GM18519 (cell line): ENCODE measurements around the gene TCF4.

Experiments
- ATAC-seq: cut with Tn5 transposase; IDR thresholded peaks from one replicate; pipeline ENCODE4 v1.9.1; 2021; ENCODE audit warnings: mild to moderate bottlenecking, moderate library complexity; ENCODE audit not compliant: unreplicated experiment, low FRiP score

The TCF4 gene

DNA sequence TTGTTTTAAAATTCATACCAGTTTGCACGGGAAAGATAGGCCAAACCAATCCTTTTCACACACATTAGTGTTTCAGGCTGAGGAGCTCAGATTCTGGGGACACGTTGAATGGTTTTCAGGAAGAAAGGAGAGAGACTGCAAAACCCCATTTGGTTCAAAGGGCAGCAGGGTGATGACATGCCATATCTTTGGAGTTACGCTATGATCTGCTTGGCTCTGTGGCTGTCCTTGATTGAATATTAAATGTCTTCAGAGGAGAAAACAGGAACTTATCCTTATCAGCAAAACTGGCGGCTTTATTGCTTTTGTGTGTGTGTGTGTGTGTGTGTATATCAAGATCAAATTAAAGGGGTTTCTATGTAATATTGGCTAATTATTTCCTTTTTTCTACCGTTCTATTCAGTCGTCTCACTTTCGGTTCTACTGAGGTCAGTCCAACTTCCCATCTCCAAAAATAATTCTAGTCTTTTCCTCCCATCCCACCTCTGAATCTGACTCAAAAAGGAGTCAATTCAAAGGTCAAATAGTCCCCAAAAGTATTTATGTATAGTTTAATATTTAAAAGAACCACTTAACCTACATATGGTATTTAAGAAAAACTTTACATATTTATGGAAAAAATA lies 335.8 kb downstream of the TCF4 start:
- no peak for ATAC-seq

DNA sequence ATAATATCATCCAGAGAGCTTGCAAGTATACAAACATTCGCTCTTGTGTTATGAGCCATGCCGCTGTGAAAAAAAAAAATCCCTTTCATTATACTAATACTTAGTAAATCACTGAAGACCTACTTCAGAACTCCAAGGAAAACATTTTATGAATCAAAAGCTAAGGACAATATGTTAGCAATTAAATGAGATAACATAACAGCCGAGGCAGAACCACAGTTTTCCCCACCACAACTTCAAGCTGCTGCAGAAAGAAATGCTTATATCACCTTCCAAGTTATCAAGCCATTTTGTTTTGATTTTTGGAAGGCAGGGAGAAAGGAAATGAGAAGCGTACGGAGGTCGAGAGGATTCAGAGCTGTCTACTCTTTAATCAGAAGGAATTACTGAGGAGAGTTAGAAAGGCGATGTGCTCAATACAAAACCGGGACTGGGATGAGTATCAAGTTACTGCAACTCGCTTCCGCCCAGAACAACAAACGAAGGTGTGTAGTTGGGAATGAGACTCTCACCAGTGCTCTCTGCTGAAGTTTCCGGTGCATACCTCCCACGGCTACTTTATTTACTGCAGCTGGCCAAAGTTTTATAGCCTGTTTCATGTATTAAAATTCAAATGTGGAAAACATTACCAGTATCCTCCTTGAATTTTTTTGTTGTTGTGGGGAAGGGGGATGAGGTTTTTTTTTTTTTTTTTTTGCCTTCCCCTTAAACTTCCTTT lies 336.6 kb downstream of the TCF4 start:
- ATAC-seq, result no peak

DNA sequence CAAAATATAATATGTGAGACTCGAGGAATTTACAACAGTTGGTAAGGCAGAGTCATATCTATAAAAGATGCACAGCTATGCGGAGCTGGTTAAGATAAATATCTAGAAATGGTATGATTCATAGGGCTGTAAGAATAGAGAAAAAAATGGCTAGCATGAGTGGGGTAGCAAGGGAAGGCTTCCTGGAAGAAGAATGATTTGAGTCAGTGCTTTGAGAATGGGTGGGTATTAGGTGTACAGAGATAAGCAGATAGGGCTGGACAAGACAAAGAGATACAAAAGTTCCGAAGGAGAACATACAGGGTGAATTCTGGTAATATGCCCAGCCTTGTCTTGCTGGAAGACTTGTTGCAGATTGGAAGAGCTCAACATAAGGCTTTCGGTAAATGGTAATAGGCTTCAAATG lies 337.2 kb downstream of the TCF4 start:
- ATAC-seq, result peak; percentile 24

DNA sequence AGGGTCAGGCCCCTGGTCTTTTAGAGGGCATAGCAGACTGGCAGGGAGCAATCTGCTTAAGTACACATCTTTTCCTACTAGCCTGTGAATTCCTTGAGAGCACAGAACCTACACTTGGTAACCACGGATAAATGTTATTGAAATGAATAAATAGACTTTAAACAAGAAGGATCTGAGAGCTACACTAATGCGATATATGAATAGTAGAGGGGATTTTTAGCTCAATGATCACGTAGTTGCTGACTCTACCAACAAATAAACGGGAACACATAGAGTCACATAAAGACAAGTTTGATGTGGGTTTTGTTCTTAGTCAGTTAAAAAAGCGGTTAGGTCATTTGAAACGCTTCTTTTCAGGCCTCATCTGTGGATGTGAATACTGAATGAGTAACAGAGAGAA lies 338.4 kb downstream of the TCF4 start:
- peak; percentile 50 for ATAC-seq

DNA sequence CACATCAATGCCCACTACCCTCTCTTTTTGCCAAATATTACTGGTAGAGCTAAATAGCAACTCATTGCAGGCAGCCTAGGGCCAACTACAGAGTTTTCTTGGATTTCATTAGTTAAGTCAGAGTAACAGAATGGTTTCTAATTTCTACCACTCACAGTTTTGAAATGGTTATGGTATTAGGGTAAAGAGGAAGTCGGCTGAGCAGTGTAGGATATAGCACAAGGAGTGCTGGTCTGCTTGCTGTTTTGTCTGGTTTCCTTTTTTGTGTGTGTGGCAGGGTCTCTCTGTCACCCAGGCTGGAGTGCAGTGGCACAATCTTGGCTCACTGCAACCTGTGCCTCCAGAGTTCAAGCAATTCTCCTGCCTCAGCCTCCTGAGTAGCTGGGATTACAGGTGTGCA lies 339.5 kb downstream of the TCF4 start:
- ATAC-seq, result peak; percentile 19

DNA sequence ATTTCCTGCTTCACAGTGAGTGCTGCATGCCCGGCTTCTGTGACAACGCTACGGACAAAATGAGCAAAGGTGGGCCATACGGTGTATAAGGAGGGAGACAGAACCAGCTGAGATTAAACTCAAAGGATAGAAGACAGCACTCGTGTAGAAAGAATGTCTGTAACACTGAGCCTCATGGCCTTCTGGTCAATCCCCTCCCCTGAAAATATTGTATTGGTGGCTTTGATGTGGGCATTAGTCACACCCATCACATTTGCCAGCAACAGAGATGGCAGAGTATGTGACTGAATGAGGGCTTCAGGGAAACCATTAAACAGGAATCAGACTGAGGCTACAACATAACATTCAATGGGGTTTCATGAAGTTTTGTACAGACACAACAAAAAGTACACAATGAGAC lies 341.0 kb downstream of the TCF4 start:
- ATAC-seq, result no peak

DNA sequence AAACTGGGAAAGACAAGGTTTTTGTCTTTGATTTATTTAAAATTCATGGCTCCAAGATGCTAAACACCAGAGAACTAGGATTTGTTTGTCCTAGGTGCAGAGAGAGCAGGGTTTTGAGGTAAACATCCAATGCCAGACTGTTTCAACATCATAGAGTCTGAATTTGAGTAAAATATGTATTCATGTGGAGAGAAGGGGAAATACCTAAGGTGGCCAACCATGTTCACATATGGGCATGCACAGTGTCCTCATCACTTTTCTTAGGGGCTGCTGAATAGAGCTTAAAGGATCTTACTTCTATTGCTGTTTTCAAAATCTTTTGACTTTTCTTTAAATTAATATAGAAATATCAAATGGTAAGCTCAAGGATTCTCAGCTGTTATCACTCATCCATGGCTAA lies 341.7 kb downstream of the TCF4 start:
- peak; percentile 28 for ATAC-seq

DNA sequence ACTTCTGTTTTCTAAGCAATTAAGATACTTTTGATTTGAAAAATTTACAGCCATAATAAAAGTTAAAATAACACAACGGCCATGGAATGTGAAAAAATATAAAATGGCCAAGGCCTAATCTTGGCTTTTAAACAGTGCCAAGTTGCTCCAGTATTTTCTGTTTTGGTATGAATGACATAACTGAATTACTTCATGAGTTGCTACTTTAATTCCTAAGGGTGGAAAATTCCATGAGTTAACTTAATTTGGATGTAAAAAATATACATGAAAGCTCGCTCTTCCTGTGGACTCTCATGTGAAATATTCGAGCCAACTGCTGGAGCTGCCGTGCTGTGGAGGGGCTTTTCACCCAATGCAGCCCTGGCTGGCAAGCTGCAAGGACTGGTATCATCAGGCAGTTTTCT lies 342.8 kb downstream of the TCF4 start:
- no peak for ATAC-seq

DNA sequence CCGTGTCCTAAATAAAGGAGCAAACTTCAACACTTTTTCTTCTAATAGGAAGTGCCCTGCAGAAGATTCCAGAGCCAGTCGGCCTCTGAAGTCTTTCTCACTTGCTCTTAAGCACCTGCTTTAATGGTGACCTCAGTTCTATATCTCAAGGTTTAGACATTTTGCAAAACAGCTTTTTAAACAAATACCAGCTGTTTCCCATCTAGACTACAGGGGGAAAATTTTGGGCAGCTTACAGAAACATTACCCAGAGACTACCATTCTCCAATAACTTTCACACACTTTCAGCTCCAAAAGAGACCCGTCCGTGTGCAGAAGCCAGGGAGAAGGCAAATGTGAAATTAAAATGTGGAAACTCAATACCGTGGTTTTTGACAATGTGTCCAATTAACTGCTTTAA lies 343.4 kb downstream of the TCF4 start:
- ATAC-seq, result no peak

DNA sequence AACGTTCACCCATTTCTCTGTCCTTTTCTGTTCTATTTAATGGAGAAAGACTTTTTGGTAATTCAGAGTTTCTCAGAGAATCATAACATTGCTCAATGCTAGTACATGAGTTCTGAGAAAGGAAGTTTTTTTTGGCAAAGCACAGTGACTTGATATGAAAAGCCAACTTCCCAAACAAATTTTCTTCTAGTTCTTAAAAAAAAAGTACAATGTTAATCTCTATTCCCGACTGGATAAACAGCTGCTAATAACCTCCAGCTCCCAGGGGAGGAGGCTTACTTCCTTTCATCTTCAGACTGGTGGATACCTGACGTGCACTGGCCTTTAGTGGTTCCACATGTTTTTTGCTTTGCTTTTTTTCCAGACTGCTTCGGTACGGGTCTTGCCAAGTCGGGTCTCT lies 344.1 kb downstream of the TCF4 start:
- ATAC-seq, result no peak

DNA sequence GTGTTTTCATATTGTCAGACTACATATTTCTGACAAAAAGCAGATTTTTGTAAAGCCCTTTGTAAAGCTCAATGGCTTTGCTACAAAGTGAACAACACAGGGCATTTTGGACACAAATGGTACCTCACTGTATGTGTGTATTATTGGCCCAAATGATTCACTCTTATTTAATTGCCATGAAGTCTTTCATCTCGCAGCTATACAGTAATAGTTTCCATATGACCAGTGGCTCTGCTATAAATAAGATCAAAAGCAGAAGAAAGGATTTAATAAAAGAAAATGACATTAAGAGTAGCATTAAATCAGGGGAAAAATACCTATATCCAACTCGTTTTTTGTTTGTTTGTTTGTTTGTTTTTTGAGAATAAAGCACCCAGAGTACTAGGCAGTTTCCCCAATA lies 344.7 kb downstream of the TCF4 start:
- no peak for ATAC-seq

DNA sequence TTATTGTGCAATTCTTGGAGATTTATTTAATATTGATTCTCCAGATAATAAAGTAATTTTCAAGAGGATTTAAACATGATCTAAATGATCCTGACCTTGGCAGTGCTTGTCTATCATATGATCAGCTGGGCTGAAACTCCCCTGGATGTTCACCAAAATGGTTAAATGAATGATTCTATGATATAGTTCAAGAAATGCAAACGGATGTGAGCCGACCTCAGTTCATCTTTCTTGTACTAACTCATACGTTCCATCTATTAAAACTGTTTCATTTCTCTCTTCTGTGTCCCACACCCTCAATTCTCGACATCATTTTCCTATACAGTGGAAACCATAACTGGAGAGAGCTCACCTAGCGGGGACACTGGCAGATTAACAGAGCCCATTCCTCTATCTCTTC lies 347.0 kb downstream of the TCF4 start:
- ATAC-seq, result peak; percentile 47

DNA sequence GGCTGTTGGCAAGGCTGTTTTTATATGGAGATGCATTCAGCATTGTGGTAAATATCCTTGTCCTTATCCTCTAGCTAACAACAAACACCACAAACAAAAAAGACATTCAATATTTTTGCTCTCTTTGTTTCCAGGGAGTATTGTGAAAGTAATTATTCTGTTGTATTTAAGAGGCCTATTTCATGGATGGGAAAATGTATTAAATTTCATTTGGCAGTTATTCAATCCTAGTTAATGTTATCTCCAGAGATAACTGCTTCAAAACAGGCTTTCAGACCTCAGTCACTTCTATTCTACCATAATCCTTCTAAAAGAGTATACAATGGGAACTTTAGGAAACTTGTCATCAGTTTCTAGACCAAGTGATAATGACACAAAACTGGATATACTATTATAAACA lies 348.3 kb downstream of the TCF4 start:
- ATAC-seq, result no peak

DNA sequence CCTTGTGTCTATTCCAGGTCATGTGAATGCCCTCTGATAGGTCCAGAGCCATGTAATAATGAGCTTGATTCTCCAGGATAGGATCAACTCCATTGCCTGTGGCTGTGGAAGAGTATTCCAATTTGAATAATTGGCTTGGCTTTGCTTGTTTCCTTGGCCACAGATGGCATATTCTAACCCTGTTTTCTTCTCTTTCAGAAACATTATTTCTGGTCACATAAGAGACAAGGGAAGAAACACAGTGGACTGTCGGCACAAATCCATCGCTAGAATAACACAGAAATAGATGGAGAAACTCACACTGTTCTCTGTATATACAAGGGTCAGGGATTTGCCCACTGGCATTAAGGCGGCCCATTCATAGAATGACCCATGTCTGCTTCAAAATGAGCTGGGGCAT lies 350.3 kb downstream of the TCF4 start:
- ATAC-seq, result no peak

DNA sequence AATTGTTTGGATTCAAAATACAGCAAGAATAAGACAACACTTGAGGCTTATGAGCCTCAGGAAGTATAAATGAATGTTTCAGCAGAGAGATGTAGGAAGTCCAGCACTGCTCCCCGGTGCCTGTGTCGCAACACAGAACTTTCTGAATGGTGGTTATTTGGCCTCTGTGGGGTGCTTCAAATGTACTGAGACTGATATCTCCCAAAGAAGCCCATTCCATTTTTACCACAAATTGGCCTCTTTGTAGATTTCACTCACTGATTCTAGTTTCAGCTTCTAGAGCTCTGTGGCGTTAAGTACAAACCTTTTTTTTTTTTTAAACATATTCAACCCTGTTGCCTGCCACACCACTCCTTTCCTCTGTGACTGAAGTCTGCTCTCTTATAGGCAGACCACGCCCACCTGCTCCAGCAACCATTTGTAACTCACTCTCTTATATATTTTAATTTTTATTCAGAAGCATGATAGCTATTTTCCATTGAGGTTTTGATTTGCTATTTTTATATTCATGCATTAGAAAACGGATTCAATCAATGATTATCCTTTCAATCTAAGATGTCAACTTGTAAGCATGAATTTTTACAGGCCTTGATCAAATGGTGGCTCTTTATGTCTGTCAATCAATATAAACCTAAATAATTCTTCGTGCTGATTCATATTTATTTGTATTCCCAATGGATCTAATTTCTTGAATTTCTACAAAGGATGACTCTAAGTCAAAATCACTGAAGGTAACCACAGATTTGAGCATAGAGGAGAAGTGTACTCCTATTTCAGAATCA lies 351.7 kb downstream of the TCF4 start:
- peak; percentile 49 for ATAC-seq

DNA sequence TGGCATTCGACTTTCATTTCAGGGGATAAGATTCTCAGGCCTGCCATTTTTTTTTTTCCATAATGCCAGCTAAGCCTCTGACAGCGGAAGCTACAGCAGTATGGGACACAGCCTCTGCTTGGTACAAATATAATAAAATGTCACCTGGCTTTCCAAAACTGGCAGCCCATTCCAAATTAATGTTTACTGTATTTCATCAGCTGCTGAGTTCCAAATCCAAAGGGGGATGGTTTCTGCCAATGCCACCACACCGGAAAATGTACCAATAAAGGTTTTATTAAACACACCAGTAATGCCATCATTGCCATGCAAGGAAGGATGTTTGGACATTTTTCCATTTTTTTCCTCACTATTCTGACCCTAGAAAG lies 352.9 kb downstream of the TCF4 start:
- no peak for ATAC-seq

DNA sequence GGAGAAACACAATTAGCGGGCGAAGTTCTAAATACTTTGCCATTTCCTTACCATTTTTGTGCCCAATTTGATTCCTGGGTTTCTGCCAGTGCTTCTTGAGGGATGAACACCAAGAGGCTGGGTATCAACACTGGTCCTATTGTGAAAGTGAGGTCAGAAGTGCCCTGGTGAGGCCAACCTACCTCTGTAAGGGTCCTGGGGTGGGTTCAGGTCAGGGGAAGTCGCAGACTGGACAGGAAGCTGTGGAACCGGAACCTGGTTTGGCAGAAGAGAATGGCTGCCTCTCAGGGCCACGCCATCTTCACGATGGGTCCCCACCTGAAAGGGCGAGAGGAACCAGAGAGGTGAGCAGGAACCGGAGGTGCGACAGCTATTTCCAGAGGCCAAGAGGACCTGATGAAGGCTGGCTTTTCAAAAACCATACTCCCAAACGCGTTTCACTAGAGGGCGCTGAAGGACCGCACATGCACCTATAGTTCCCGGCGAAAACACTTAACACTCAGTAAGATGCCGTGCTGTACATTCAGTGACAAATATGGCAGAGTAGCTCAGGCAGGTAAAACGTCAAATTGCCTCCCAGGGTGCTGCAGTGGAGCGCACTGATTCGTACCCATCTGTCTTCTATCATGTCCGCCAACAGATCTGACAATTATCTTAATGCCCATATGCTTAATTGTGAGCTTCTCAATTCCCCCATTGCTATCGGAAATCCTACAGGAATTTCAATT lies 353.5 kb downstream of the TCF4 start:
- peak; percentile 65 for ATAC-seq

DNA sequence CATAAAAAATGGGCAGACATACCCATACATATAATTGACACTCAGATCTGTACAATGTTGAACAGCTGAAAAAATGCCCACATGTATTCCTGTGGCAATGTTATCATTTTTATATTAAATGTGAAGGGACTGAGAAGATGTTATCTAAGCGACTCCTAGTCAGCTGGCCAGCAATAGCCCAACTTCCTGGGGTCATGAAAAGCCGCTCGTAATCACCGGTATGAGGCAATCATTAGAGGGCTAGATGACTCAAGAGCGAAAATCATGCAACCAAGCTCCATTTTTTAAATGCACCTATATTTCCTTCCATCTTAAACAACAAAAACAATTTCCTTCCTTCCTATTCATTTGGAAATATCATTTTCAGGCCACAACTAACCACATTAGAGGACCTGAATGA lies 354.1 kb downstream of the TCF4 start:
- no peak for ATAC-seq

DNA sequence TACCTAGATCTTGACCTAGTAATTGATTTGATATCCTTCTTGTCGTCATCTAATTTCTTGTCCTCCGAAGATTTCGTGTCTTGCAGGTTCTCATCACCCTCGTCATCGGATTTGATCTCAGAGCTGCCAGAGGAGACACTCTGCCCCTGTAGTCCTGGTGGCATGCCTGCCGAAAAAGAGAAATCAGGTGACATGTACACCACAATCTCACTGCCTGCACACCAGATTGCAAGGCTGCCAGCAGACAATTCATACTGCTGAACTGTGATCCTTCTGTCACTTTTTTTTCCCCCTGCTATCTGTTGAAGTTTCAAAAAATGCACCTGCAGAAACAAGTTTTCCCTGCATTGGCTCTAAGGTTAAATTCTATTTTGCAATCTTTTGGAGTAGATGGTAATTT lies 355.5 kb downstream of the TCF4 start:
- no peak for ATAC-seq

DNA sequence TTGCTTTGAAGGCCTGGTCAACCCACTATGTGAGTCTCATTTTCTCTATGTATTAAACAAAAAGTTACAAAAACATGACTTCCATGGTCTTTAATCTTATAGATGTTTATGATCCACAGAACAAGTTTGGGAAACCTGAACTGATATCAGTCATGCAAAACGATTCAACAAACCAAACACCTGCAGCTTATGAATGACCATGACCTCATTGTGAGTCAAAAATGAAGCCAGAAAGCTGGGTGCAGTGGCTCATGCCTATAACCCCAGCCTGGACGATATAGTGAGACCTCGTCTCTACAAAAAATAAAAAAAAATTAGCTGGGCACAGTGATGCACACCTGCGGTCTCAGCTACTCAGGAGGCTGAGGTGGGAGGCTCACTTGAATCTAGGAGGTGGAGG lies 358.3 kb downstream of the TCF4 start:
- ATAC-seq, result no peak

DNA sequence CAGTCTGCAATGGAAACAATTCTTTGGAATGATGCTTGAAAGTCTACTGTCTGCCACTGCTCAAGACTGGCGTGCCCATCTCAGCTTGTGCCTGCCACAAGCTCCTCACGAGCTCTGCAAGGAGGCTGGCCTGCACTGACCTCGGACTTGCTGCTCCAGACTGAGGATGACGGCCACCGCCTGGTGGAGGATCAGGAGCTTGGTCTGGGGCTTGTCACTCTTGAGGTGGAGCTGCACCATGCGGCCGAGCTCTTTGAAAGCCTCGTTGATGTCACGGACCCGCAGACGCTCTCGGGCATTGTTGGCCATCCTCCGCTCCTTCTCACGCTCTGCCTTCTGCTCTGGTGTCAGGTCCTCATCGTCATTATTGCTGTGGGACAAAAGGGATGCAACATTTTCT lies 359.3 kb downstream of the TCF4 start:
- no peak for ATAC-seq
